Dedifferentiated amniotic fluid mesenchymal stem cell (primary cell): Measurements from ENCODE around the gene SLC11A1.

ENCODE experiments used
- DNase-seq: peaks from one replicate; pipeline ENCODE4 v3.0.0-alpha.2; 2016; ENCODE audit errors: extremely low spot score

The SLC11A1 gene

DNA sequence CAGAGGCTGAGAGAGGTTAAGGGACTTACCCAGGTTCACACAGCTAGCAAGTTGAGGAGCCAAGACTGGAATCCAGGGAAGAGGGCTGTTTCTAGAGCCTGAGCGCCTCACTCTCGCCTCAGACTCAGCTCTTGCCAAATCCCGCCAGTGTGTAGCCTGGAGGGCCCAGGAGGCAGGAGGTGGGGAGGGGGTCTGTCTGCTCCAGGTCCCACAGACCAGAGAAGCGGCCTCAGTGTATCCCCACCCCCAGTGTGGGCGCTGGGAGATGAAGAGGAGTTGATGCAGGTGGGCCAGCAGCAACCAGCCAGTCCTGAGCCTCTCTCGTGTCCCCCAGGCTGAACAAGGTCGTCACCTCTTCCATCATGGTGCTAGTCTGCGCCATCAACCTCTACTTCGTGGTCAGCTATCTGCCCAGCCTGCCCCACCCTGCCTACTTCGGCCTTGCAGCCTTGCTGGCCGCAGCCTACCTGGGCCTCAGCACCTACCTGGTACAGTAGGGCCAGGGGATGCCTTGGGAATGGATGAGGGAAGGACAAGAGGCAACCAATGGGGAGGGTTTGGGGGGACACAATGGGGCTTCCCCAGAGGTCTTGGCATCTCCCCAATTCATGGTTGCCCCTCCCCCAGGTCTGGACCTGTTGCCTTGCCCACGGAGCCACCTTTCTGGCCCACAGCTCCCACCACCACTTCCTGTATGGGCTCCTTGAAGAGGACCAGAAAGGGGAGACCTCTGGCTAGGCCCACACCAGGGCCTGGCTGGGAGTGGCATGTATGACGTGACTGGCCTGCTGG lies 12.4 kb downstream of the SLC11A1 start:
- DNase-seq = no peak

DNA sequence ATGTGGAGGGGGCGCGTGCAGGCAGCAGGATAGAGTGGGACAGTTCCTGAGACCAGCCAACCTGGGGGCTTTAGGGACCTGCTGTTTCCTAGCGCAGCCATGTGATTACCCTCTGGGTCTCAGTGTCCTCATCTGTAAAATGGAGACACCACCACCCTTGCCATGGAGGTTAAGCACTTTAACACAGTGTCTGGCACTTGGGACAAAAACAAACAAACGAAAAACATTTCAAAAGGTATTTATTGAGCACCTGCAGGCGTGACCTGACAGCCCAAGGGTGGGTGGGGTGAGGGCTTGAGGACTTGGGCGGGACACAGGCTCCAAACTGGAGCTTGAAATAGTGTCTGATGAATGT lies 13.0 kb downstream of the SLC11A1 start:
- DNase-seq = no peak

DNA sequence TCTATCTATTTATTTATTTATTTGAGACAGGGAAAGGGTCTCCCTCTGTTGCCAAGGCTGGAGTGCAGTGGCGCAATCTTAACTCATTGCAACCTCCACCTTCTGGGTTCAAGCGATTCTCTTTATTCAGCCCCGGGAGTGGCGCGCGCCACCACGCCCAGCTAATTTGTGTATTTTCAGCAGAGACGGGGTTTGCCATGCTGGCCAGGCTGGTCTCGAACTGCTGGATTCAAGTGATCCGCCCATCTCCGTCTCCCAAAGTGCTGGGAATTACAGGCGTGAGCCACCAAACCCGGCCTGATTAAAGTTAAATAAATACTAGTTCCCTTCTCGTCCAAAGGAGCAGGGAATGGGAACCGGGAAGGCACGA lies 13.4 kb downstream of the SLC11A1 start:
- no peak for DNase-seq

DNA sequence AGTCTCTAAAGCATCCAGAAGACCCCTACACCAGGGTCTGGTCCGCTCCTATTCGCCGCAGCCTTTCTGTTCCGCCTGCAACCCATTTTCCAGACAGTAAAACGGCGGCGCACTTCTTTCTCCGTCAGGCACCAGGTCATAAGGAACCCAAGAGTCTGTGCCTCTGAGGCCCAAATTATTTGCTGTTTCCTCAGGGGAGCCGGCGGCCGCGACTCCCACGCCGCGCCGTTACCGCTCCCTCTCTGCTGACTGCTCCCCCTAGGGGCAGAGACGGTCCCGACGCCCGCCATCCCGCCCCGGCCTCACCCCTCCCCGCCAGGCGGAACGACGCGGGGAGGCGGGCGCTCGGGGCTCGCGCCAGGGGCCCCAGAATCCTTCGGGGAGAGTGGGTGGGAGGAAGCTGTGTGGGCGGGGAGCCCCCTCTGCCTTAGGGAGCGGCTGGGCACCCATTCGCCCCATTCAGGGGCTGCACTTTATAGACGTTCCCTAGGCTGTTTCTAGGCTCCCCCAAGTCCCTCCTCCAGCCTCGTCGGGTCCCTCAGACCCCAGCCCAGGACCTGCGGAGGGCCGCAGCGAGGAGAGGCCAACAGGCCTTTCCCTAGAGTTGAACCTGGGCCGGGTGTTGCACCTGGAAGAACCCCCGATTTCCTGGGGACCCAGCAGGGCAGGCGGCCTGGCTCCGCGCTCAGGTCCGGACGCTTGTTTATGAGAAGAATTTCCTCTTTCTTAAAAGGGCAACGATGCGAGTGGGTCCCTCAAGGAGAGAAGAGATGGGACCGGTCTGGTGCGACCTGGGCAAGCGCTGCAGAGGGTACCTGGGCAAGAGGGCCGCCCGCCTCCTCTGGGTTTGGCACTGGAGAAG lies 14.0 kb downstream of the SLC11A1 start:
- DNase-seq = peak; percentile 92

DNA sequence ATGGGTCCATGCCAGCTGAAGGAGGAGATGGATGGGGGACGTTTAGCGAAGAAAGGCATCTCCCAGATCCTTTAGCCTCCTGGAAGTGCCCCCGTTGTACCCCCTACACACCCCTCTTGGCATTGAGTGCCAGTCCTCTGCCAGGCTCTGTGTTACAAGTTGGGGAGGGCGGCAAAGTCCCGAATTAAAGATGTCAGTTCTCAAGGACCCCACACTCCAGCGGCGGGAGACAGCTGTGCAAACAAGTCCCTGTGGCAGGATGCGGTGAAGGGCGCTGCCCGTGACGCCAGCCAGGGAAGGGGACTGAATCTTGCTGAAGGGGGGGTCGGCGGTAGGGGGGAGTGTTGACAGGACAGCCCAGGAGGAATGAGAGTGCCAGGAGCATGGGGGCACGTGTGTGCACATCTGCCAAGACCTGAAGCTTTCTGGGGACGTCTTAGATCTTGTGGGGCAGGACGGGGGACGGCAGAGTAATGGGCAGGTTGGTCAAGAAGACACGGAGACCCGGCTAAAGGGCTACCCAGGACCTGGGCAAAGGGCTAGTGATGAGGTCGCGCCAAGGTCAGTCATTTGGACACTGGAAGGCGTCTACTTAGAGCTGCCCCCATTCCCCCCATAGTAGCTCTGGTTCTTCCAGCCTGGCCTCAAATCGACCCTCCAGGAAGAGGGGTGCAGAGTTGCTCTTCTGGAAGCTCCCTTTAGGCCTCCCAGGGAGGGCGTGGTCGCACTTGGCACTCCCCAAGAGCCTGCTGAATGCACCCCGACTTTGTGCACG lies 14.8 kb downstream of the SLC11A1 start:
- peak; percentile 53 for DNase-seq

DNA sequence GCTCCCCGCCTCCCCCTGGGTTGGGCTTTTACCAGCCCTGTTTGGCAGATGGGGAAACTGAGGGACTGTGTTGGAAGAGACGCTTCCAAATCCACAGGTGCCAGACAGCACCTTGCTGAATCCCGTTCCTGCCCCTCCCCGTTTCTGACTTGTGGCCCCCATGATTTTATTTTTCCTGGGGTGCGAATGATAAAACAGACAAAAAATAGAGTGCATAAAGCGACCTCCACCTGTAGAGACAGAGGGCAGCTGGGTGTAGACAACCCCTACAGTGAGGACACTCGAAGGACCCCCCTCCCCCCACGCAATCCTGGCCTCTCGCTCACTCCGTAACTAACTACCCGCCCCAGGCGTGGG lies 15.4 kb downstream of the SLC11A1 start:
- no peak for DNase-seq

DNA sequence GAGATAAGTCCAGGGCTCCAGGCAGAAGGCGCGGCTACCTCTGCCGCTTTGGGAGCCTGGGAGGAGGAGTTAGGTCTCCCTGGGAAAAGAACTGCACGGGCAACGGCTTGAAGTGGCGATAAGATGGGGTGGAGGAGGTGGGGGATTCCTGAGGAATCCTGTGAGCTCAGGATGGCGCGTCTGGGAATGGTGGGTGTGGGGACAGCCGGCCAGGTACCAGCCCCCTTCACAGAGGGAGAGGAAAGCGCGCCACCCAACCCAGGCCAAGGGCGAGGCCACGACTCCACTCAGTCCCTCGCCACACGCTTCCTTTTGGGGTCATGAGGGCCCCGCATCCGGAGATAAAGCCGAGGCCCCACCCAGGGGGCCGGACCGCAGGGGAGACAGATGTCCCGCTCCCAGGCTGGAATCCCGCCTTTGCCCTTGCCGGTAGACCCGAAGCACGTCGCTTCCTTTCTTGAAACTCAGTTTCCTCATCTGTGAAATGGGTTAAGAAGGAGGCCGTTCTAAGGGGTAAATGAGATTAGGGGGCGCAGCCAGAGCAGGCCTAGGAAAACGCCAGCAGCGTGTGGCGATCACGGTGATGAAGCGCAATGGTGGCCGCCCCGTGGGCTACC lies 15.9 kb downstream of the SLC11A1 start:
- DNase-seq = peak; percentile 44

DNA sequence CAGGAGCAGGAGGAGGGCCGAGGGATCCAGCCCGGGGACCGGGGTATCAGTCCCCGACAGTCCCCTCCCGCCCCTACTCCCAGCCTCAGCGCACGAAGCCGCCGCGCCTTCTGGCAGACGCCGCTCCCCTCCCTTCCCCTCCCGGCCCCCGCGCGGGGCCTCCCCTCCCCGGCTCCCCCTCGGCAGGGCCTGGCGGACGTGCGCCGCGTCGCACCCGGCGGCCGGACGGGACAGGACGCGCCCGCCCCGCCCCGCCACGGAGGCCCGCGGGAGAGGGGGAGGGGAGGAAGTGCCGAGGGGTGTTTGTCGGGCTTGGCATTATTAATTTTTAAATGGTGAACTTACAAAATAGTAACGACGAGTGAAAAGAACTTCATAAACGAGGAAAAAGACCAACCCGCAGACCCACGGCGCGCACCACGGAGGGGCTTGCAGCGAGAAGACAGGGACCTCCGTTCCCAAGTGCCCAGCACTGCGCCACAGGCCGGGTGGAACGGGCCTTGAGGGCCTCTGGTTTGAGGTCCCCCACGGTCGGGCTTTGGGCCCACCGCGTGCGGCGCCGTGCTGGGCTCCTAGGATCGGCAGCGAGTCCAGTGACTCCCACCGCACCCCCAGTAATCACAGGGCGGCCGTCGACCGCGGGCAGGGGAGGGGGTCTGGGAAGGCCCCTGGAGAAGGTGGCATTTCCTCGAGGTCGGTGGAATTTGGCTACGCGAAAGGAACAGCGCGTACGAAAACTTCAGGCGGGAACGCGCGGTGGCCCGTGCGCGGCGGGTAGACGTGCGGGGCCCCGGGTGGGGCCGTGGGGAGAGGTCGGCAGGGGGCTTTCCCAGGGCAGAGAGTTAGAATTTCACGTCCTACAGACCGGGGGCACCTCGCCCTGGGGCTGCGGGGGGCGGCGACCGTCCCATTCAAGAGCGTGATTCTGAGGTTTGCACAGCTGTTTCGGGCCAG lies 16.6 kb downstream of the SLC11A1 start:
- DNase-seq = peak; percentile 68

DNA sequence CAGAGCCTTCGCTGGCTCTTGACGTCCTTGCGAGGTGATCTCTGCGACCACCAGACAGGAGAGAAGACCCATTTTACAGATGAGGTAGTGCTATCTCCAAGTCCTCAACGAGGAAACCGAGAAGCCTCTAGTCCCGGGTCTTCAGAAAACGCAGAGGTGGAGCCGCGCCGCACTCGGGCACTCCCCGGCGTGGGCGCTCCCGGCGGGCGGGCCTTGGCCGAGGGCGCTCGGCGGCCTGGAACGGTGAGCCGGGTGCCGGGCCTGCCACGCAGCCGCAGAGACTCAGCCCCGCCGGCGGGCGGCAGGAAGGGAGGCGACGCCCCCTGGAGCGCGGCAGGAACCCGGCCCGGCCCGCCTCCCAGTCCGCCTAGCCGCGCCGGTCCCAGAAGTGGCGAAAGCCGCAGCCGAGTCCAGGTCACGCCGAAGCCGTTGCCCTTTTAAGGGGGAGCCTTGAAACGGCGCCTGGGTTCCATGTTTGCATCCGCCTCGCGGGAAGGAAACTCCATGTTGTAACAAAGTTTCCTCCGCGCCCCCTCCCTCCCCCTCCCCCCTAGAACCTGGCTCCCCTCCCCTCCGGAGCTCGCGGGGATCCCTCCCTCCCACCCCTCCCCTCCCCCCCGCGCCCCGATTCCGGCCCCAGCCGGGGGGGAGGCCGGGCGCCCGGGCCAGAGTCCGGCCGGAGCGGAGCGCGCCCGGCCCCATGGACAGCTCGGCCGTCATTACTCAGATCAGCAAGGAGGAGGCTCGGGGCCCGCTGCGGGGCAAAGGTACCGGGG lies 17.5 kb downstream of the SLC11A1 start, which contains the start of gene CTDSP1:
Gene CTDSP1 (plus strand): TSS at position 478 of the 776 bp plus-strand sequence. CDS start 223 bp downstream, at position 701.
- peak; percentile 93 for DNase-seq

DNA sequence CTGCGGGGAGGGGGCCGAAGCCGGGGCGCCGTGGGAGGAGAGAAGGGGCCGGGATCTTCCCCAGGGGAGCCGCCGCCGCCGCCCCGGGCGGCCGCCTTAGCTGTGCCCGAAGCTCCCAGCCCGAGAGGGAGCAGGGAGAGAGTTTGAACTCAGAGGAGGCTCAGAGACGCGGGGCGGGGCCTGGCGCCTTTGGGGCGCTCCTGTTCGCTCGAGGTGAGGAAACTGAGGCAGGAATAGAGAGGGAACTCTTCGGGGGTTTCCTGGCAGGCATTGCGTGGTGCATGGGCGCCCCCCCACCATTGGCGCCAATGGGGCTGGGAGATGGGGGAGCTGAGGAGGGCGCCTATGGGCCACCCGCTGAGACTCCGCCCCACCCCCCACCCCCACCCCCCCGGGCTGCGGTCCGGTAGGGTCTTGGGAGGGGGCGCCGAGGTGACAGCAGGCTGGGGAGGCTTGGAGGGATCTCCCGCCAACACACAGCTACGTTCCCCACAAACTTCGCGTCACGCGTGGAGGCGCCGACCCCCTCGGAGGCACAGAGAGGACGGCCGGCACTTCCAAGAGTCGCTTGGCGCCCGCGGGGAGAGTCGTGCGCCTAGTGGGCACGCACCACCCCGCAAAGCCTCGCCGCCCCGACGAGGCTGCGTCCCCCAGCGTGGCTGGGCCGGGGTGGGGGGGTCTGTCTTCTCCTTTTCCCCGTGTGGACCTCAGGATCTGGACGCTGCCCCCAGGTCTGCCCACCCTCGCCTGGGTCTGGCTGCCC lies 18.3 kb downstream of the SLC11A1 start:
- no peak for DNase-seq

DNA sequence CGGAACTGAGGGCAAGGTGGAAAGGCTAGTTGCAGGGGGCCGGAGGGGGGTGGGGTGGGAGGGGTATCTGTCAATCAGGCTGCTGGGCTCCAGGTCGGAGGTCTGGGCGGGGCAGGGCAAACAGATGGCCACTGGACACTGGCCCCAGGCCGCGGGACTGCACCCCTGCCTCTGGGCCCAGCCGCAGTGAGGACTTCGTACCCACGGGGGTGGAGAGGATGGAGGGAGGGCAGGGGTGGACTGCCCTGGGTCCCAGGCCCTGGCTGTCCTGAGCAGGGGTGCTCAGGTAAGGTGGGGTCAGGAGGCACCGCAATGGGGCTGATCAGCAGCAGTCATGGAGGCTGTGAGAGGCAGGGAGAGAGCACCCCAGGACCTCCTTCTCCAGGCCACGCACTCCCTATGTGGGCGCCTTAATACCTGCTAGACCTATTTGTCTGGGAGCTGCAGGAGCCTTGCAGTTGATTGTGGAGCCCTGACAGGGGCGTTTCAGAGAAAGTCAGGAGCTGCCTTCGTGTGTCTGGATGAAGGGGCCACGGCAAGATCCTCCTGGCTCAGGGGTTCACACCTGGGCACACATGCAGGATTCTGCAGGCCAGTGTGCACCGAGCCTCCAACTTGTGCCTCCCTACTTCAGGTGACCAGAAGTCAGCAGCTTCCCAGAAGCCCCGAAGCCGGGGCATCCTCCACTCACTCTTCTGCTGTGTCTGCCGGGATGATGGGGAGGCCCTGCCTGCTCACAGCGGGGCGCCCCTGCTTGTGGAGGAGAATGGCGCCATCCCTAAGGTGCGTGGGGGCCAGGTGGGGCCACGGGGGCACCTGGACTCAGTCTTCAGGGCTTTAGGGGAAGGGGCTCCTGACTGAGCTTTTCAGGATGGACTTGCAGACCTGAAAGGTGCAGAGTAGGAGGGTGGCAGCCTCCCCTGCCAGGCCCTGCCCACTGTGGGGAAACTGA lies 19.1 kb downstream of the SLC11A1 start:
- no peak for DNase-seq

DNA sequence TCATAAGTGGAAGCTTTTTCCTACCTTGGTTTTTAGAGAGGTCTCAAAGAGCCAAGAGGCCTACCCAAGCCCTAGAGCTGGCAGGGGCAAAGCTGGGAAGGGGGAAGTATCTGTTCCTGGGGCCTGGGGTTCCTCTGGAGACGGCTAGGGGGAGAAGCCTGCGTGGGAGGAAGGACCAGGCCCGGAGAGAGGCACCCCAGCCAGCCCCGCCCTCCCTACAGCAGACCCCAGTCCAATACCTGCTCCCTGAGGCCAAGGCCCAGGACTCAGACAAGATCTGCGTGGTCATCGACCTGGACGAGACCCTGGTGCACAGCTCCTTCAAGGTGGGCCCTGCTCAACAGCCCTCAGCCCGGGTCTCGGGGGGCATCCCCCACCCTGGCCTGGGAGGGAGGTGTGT lies 19.8 kb downstream of the SLC11A1 start:
- DNase-seq = no peak

DNA sequence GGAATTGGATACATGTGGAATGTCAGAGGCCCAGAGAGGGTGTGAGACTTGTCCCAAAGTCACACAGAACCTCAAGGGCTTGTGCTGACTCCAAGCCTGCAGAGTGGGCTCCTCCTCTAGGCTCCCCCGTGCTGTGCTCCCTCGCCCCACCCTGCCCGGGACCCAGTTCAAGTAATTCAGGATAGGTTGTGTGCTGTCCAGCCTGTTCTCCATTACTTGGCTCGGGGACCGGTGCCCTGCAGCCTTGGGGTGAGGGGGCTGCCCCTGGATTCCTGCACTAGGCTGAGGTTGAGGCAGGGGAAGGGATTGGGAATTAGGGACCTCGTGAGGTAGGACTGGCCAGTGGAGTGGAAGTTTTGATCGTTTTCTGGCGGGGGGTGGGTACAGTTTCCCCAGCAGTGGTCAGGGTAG lies 20.4 kb downstream of the SLC11A1 start:
- DNase-seq = no peak

DNA sequence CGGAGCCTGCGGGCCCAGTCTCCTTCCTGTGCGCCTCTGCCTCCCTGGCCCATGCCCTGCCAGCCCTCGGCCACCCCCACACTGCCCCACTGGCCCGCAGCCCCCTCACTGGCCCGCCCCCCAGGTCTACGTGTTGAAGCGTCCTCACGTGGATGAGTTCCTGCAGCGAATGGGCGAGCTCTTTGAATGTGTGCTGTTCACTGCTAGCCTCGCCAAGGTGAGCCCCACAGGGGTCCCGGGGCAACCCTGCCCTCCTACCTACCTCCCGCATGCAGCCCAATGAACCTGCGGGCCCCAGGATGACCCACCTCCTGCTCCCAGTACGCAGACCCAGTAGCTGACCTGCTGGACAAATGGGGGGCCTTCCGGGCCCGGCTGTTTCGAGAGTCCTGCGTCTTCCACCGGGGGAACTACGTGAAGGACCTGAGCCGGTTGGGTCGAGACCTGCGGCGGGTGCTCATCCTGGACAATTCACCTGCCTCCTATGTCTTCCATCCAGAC lies 20.9 kb downstream of the SLC11A1 start:
- no peak for DNase-seq

DNA sequence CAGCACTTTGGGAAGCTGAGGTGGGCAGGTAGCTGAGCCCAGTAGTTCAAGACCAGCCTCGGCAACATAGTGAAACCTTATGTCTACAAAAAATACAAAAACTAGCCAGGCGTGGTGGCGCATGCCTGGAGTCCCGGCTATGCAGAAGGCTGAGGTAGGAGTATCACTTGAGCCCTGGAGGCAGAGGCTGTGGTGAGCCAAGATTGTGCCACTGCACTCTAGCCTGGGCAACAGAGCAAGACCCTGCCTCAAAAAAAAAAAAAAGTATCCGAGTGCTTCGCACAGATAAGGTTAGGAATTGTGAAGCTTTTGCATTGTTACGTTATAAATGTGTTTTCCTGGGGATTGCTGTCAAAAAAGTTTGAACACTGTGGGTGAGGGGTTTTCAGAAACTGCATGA lies 21.7 kb downstream of the SLC11A1 start:
- no peak for DNase-seq

DNA sequence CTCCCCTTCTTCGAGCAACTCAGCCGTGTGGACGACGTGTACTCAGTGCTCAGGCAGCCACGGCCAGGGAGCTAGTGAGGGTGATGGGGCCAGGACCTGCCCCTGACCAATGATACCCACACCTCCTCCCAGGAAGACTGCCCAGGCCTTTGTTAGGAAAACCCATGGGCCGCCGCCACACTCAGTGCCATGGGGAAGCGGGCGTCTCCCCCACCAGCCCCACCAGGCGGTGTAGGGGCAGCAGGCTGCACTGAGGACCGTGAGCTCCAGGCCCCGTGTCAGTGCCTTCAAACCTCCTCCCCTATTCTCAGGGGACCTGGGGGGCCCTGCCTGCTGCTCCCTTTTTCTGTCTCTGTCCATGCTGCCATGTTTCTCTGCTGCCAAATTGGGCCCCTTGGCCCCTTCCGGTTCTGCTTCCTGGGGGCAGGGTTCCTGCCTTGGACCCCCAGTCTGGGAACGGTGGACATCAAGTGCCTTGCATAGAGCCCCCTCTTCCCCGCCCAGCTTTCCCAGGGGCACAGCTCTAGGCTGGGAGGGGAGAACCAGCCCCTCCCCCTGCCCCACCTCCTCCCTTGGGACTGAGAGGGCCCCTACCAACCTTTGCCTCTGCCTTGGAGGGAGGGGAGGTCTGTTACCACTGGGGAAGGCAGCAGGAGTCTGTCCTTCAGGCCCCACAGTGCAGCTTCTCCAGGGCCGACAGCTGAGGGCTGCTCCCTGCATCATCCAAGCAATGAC lies 22.4 kb downstream of the SLC11A1 start:
- DNase-seq = no peak

DNA sequence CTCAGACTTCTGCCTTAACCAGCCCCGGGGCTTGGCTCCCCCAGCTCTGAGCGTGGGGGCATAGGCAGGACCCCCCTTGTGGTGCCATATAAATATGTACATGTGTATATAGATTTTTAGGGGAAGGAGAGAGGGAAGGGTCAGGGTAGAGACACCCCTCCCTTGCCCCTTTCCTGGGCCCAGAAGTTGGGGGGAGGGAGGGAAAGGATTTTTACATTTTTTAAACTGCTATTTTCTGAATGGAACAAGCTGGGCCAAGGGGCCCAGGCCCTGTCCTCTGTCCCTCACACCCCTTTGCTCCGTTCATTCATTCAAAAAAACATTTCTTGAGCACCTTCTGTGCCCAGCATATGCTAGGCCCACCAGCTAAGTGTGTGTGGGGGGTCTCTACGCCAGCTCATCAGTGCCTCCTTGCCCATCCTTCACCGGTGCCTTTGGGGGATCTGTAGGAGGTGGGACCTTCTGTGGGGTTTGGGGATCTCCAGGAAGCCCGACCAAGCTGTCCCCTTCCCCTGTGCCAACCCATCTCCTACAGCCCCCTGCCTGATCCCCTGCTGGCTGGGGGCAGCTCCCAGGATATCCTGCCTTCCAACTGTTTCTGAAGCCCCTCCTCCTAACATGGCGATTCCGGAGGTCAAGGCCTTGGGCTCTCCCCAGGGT lies 23.1 kb downstream of the SLC11A1 start:
- DNase-seq = no peak
